ENCODE results near the gene ARL17B.
"Not testable (repeated sequence)": the region's sequence is repeated elsewhere in the genome, so short reads cannot be mapped to it uniquely, and the experiment has no call there.

DNA sequence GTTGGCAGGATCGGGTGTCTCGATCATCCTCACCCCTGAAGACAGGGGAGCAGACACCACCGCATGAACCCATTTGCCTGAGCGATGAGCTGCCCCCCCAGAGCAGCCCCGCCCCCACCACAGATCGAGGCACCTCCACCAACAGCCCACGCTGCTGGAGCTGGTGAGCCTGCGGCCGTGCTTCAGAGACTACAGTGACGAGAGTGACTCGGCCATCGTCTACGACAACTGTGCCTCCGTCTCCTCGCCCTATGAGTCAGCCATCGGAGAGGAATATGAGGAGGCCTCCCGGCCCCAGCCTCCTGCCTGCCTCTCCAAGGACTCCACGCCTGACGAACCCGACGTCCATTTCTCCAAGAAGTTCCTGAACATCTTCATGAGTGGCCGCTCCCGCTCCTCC lies 117.6 kb downstream of the ARL17B start:
- not testable (repeated sequence) for TF ChIP-seq POLR2A (IDR thresholded peaks at IDR 0.05; ENCODE audit: low read depth, low read length); MYC (IDR thresholded peaks at IDR 0.05; ENCODE audit: low read depth, low read length); MAX (IDR thresholded peaks at IDR 0.05; ENCODE audit: insufficient read depth, insufficient read length); POLR2AphosphoS5 (IDR thresholded peaks at IDR 0.05; ENCODE audit: insufficient read depth, low read depth, low read length)
- TF ChIP-seq, protein P1, sequence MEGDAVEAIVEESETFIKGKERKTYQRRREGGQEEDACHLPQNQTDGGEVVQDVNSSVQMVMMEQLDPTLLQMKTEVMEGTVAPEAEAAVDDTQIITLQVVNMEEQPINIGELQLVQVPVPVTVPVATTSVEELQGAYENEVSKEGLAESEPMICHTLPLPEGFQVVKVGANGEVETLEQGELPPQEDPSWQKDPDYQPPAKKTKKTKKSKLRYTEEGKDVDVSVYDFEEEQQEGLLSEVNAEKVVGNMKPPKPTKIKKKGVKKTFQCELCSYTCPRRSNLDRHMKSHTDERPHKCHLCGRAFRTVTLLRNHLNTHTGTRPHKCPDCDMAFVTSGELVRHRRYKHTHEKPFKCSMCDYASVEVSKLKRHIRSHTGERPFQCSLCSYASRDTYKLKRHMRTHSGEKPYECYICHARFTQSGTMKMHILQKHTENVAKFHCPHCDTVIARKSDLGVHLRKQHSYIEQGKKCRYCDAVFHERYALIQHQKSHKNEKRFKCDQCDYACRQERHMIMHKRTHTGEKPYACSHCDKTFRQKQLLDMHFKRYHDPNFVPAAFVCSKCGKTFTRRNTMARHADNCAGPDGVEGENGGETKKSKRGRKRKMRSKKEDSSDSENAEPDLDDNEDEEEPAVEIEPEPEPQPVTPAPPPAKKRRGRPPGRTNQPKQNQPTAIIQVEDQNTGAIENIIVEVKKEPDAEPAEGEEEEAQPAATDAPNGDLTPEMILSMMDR (IDR thresholded peaks at IDR 0.05; ENCODE audit: extremely low read depth in 1 of 2, insufficient read depth in 1 of 2, low read depth in 1 of 2, low read length in 2 of 2) = not testable (repeated sequence)
